Stimulated activated CD8-positive, alpha-beta memory T cell treated with anti-CD3 and anti-CD28 coated beads, Interleukin-4, amount 100 ng/mL, for 1 hour (primary cell): ENCODE data around the gene DECR2.
"Not testable (repeated sequence)": the region's sequence is repeated elsewhere in the genome, so short reads cannot be mapped to it uniquely, and the experiment has no call there.

ENCODE experiments used
- DNase-seq, 2 donors: peaks; one replicate each; pipeline ENCODE4 v3.0.0-alpha.2; 2020; ENCODE audit warnings: low read depth in 2 of 2, low spot score in 1 of 2

Gene DECR2

GRCh38 chr16:366476-366875 lies 35.2 kb upstream of the DECR2 start:
- DNase-seq: no peak

- DNase-seq: no peak
Observed at GRCh38 chr16:367333-367903, 34.3 kb upstream of the DECR2 start.

GRCh38 chr16:368388-369158 lies 33.1 kb upstream of the DECR2 start:
- no peak for DNase-seq

- no peak for DNase-seq
Observed at GRCh38 chr16:369275-369865, 32.3 kb upstream of the DECR2 start.

DNA sequence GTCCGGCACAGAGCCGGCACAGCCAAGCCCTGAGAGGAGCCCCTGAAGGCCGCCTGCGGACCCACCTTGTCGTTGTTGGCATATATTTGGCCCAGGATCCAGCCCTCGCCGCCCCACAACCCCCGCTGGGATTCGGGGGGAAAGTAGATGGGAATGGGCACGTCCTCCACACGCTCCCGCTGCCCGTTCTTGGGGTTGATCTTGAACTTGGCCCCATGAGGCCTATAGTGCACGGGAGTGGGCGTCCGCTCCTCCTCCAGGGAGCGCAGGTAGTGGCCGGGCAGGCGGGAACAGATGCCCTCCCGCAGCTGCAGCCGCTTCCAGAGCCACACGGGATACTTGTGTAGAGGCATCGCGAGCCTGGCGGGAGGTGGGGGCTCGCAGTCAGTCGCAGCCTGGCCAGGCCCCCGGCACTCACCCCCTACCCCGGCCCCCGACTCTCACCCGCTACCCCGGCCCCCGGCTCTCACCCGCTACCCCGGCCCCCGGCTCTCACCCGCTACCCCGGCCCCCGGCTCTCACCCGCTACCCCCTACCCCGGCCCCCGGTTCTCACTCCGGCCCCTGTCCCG lies 31.7 kb upstream of the DECR2 start:
- DNase-seq: no peak

- DNase-seq: peak; percentile 76 to 84
Observed at GRCh38 chr16:370443-370842, 31.2 kb upstream of the DECR2 start, which contains the start of gene MRPL28. MRPL28 (minus strand) TSS chr16:370538; CDS start chr16:370218, 320 bp downstream.

DNA sequence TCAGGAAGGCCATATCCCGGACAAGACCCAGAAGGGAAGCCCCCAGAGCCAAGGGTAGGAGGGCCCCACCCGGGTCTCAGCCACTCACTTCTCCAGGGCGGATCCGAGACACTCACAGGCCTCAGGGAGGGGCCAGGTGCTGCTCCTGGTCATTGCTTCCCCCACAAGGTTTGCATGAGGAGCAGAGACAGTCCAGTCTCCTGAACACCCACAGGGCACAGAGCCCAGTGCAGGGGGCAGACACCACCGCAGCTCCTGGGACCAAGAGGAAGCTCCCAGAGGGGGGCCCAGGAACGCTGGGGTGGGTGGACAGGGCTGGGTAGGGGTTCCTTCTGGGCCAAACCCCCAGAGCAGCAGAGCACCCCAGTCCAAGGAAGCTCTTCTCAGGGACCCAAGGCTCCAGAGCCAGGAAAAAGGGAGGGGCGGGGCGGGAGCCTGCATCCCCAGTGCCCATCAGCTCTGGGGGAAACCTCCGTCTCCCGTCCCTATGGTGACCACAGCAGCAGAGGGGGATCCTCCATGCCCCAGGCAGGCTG lies 30.6 kb upstream of the DECR2 start:
- no peak for DNase-seq

DNA sequence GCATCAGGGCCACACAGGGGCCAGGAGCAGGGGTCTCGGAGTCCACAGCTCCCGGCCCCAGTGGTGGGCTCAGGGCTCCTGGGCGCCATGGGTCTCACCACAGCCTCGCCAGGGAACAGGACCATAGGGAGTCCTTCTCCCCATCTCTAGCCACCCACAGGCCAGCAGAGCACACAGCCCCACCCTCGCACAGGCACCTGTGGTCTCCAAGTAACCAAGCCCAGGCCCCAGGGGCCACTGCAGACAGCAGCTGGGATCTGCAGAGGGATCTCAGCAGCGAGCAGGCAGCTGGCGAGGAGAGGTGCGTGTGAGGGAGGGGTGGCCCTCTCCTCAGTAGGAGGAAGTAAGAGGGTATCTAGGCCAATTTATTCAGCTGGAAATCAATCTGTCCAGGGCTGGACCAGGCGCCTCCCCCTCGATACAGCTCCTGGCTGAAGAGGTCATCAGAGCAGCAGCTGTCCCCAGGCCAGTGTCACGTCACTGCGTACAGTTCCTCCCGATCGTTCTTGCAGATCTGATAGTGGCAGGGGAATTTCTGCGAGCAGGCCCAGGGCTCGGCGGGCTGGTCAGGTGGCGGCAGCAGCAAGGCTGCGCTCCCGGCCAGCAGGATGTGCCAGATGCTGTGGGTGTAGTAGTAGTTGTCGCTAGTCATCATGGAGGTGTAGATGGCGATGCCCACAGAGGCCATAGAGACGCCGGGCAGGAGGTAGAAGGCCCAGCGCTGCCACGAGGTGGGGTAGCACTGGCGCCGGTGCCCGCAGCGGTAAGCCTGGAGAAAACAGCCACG lies 30.0 kb upstream of the DECR2 start:
- no peak for DNase-seq

GRCh38 chr16:372302-372983 lies 29.2 kb upstream of the DECR2 start:
- no peak for DNase-seq

GRCh38 chr16:373020-373598 lies 28.6 kb upstream of the DECR2 start:
- no peak for DNase-seq

- DNase-seq: no peak
Observed at GRCh38 chr16:373848-374615, 27.7 kb upstream of the DECR2 start.

- no peak for DNase-seq
Observed at GRCh38 chr16:374616-374926, 27.1 kb upstream of the DECR2 start.

DNA sequence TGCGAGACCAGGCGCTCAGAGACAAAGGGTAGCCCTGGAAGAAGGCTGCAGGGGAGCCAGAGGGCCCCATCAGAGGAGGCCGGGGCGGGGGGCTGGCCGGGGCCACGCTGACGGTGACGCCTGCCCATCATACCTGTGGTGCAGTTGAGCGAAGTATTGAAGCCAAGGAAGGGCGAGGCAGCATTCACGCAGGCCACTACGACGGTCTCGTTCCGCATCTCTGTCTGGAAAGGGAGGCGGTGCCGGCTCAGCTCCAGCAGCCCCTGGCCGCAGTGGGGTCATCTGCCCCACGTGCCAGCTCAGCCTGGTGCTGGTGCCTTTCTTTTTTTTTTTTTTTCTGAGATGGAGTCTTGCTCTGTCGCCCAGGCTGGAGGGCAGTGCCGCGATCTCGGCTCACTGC lies 26.5 kb upstream of the DECR2 start:
- no peak for DNase-seq

DNA sequence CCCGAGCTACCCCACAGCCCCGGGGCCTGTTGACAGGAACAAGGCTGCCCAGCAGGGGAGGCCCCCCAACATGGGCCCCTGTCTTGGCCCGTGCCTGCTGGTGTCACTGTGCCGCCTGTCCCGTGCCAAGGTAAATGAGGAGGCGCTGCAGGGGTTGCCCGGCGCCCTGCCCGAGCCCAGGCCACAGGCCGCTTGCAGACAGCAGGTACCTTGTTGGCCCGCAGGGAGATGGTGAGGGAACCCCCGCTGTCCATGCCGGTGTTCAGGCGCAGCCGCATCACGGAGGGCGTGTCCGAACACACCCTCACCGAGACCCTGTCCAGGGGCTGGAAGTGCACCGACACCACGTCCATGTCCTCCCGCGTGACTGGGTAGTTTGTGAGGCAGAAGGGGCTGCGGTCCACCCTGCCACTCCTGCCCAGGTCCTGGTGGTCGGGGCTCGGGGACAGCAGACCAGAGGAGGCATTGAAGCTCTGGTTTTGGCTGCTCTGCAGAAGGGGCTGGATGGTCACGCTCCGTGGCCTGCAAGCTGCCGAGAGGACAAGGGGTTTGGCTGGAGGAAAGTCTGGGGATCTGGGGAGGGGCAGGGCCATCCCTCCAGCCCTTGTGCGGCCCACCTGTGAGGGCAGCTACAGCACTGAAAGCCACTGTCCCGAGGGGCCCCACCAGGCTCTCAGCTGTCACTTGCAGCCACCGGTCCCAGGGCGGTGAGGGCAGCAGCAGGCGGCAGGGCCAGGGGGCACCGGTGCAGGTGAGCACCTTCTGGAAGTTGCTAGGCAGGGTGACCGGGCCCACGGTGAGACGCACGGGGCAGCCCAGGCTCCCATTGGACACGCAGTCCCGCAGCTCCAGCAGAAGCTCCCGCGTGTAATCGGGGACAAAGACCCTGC lies 25.5 kb upstream of the DECR2 start:
- DNase-seq: no peak

DNA sequence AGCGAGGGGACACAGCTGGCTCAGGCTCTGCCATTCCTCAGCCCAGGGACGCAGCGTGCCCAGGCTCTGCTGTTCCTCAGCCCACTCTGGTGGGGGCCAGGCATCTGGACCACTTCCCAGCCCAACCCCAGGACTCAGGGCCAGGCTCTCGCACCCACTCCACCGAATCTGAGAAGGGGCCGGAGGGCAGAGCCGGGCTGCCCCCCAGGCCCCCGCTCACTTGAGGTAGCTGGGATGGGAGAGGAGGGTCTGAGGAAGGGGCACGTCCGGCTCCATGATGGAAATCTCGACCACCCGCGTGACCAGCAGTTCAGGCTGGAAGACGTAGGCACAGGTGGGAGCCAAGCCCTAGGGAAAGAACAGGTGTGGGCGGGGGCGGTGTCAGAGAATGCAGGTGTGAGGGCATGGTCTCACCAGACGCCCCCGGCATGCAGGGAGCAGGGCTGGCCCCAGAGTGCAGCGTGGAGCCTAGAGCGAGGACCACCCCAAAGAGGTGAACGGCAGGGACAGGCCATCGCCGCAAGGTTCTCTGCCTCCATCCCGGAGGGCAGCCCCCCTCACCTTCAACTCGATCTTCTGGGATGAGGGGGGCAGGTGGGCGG lies 24.8 kb upstream of the DECR2 start:
- no peak for DNase-seq

GRCh38 chr16:377419-377951 lies 24.2 kb upstream of the DECR2 start:
- no peak for DNase-seq

DNA sequence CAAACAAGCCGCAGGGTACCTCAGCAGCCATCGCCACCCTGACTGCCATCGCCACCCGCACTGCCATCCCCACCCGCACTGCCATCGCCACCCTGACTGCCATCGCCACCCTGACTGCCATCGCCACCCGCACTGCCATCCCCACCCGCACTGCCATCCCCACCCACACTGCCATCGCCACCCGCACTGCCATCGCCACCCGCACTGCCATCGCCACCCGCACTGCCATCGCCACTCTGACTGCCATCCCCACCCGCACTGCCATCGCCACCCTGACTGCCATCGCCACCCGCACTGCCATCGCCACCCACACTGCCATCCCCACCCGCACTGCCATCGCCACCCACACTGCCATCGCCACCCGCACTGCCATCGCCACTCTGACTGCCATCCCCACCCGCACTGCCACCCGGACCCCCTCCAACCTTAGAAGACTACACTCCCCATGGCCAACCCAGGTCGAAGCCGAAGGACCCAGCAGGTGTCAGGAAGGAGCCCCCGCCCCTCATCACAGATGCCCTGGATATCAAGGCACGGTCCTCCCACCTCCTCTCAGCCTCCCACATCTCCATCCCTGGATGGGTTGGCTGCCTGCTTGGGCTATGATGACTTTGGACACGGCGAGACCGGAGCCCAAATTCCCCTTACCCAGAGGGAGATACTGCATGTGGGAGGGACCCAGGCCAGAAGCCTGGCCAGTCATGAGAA lies 23.4 kb upstream of the DECR2 start:
- DNase-seq: not testable (repeated sequence)
